DMS53 treated with DMSO at 0.1 percent for 48 hours (cell line): ENCODE results near the gene BTBD9.

Source experiments
- DNase-seq: peaks from one replicate; lab custom pipeline; 2025; ENCODE audit not compliant: unreplicated experiment; lab: John Stamatoyannopoulos, UW

BTBD9 gene

GRCh38 chr6:38264605-38265004 is 375.1 kb downstream of the BTBD9 start:
- DNase-seq, result no peak

GRCh38 chr6:38262609-38263008 is 377.1 kb downstream of the BTBD9 start:
- DNase-seq, result no peak

GRCh38 chr6:38262026-38262425 is 377.7 kb downstream of the BTBD9 start:
- DNase-seq, result no peak

- DNase-seq, result no peak
Measured at GRCh38 chr6:38261626-38262025, 378.1 kb downstream of the BTBD9 start.

- DNase-seq, result no peak
Measured at GRCh38 chr6:38259736-38260135, 380.0 kb downstream of the BTBD9 start.

- no peak for DNase-seq
Measured at GRCh38 chr6:38248500-38249234, 391.1 kb downstream of the BTBD9 start.

- DNase-seq, result no peak
Measured at GRCh38 chr6:38245295-38245694, 394.4 kb downstream of the BTBD9 start.

- DNase-seq, result no peak
Measured at GRCh38 chr6:38244869-38245268, 394.9 kb downstream of the BTBD9 start.

- DNase-seq, result no peak
Measured at GRCh38 chr6:38241200-38241871, 398.4 kb downstream of the BTBD9 start.

- no peak for DNase-seq
Measured at GRCh38 chr6:38239719-38240451, 399.8 kb downstream of the BTBD9 start.

- DNase-seq, result no peak
Measured at GRCh38 chr6:38236631-38237030, 403.1 kb downstream of the BTBD9 start.

- no peak for DNase-seq
Measured at GRCh38 chr6:38234934-38235682, 404.6 kb downstream of the BTBD9 start.

GRCh38 chr6:38234141-38234540 is 405.6 kb downstream of the BTBD9 start:
- DNase-seq, result no peak

GRCh38 chr6:38233161-38233791 is 406.5 kb downstream of the BTBD9 start:
- DNase-seq, result no peak

- no peak for DNase-seq
Measured at GRCh38 chr6:38225766-38226165, 414.0 kb downstream of the BTBD9 start.

GRCh38 chr6:38221251-38221650 is 418.5 kb downstream of the BTBD9 start:
- no peak for DNase-seq

- no peak for DNase-seq
Measured at GRCh38 chr6:38220069-38220723, 419.5 kb downstream of the BTBD9 start.

- no peak for DNase-seq
Measured at GRCh38 chr6:38218235-38218634, 421.5 kb downstream of the BTBD9 start.

GRCh38 chr6:38216451-38216850 is 423.3 kb downstream of the BTBD9 start:
- no peak for DNase-seq

GRCh38 chr6:38215651-38216311 is 423.9 kb downstream of the BTBD9 start:
- DNase-seq, result no peak
